Measurements from ENCODE around the gene SMYD5. TPM values are rescaled to one million over a fixed set of nuclear protein-coding genes. Genes with fewer than 3 reads are reported as not detected.
A peak's percentile ranks its signal among the peaks of the same experiment; 100 is the strongest.

SMYD5 gene
- total RNA-seq, 4 donors from 2014 or later = 9.6 to 18.1 (median 12.8) TPM

DNA sequence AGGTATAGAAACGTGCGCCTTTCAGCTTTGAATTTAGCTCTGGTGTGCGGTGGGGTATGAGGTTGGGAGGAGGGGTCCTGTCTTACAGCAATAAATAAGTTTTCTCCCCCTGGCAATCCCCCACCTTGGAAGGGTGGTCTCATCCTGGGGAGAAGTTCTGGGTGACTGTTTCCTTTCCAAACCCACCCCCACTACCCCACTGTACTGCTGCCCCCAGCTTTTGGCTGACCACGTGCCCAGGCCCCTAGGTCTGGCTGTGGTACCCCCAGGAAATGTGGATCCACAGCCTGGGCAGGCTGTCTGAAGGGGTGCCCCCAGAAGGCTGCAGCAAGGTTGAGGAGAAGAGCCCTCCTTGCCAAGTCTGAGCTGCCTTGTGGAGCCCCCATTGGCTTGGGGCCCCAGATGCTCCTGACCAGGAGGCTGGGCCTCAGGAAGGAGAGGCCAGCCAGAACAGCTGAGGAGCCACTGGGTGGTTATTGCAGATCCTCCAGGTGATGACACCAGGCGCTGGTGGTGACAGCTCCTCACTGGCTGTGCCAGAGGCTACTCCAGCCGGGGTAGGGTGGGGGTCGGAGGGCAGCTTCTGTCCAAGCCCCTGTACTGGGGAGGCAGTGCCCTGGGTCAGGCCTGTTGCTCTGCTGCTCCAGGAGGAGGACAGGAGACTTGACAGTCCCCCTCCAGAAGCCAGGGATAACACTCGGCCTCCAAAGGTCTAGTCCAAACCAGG is 44.3 kb downstream of the SMYD5 start:
- 85 to 88% methylated on average over 7 of the region's 8 CpGs for WGBS, 2 donors
- DNase-seq (ENCODE audit: low spot score in 2 of 2) = peak in 1 of 2 donors; percentile 72
- TF ChIP-seq POLR2A (IDR thresholded peaks at IDR 0.05) = no peak
- TF ChIP-seq, protein P1, sequence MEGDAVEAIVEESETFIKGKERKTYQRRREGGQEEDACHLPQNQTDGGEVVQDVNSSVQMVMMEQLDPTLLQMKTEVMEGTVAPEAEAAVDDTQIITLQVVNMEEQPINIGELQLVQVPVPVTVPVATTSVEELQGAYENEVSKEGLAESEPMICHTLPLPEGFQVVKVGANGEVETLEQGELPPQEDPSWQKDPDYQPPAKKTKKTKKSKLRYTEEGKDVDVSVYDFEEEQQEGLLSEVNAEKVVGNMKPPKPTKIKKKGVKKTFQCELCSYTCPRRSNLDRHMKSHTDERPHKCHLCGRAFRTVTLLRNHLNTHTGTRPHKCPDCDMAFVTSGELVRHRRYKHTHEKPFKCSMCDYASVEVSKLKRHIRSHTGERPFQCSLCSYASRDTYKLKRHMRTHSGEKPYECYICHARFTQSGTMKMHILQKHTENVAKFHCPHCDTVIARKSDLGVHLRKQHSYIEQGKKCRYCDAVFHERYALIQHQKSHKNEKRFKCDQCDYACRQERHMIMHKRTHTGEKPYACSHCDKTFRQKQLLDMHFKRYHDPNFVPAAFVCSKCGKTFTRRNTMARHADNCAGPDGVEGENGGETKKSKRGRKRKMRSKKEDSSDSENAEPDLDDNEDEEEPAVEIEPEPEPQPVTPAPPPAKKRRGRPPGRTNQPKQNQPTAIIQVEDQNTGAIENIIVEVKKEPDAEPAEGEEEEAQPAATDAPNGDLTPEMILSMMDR (IDR thresholded peaks at IDR 0.05) = no peak
- no peak overlapping the region for H3K4me3 ChIP-seq (ENCODE audit: low read depth, poor library complexity, severe bottlenecking)
- intact Hi-C loops (cut with DNase I; ENCODE audit: low total_unique reads) = no loop called here

GRCh38 chr2:73258913-73259215 is 44.8 kb downstream of the SMYD5 start:
- H3K4me3 ChIP-seq (ENCODE audit: low read depth, poor library complexity, severe bottlenecking) = no peak overlapping the region
- intact Hi-C loops (cut with DNase I; ENCODE audit: low total_unique reads) = no loop called here
- 93 to 94% methylated on average over 9 of the region's 9 CpGs for WGBS, 2 donors
- DNase-seq (ENCODE audit: low spot score in 2 of 2) = peak in 1 of 2 donors; percentile 66
- no peak for TF ChIP-seq POLR2A (IDR thresholded peaks at IDR 0.05)
- TF ChIP-seq, protein P1 (IDR thresholded peaks at IDR 0.05) = no peak

DNA sequence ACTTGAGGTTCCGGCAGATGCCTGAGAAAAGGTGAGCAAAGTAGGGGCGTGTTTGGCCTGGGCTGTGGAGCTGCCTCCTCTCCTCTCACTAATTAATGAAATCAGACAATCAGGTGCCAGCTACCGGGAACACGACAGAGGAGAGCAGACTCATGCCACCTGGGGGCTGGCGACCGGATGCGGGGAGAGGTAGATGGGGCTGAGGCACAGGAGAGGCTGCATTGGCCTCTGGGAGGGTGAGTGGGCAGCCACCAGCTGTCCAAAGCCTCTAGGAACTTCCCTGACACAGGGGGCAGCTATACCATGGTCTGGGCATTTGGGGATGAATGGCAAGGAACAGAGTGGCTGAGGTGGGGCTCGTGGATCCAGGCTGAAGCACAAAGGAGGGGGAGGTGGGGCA is 45.2 kb downstream of the SMYD5 start:
- DNase-seq (ENCODE audit: low spot score in 2 of 2) = peak in 1 of 2 donors; percentile 50
- no peak overlapping the region for H3K4me3 ChIP-seq (ENCODE audit: low read depth, poor library complexity, severe bottlenecking)
- TF ChIP-seq, protein P1 (IDR thresholded peaks at IDR 0.05) = no peak
- no peak for TF ChIP-seq POLR2A (IDR thresholded peaks at IDR 0.05)
- WGBS, 2 donors = 89 to 91% methylated on average over 8 of the region's 8 CpGs
- intact Hi-C loops (cut with DNase I; ENCODE audit: low total_unique reads) = no loop called here

- intact Hi-C loops (cut with DNase I; ENCODE audit: low total_unique reads) = no loop called here
- DNase-seq (ENCODE audit: low spot score in 2 of 2) = peak in 1 of 2 donors; percentile 63
- TF ChIP-seq POLR2A (IDR thresholded peaks at IDR 0.05) = no peak
- TF ChIP-seq, protein P1 (IDR thresholded peaks at IDR 0.05) = no peak
- no peak overlapping the region for H3K4me3 ChIP-seq (ENCODE audit: low read depth, poor library complexity, severe bottlenecking)
- 84 to 92% methylated on average over 4 of the region's 4 CpGs for WGBS, 2 donors
These were observed 45.8 kb downstream of the SMYD5 start for GRCh38 chr2:73259704-73260337.

- DNase-seq (ENCODE audit: low spot score in 2 of 2) = peak in 1 of 2 donors; percentile 81
- TF ChIP-seq, protein P1 (IDR thresholded peaks at IDR 0.05) = no peak
- TF ChIP-seq POLR2A (IDR thresholded peaks at IDR 0.05) = no peak
- no peak overlapping the region for H3K4me3 ChIP-seq (ENCODE audit: low read depth, poor library complexity, severe bottlenecking)
- intact Hi-C loops (cut with DNase I; ENCODE audit: low total_unique reads) = no loop called here
- WGBS, 2 donors = 53 to 56% methylated on average over 15 to 16 of the region's 17 CpGs
These were observed 46.4 kb downstream of the SMYD5 start for GRCh38 chr2:73260338-73260984.

Measured in lower leg skin (tissue), 4 donors.